ENCODE results near the gene MN1.

Gene MN1

GRCh38 chr22:27726686-27727449 is 74.7 kb downstream of the MN1 start:
- TF ChIP-seq, protein P1, sequence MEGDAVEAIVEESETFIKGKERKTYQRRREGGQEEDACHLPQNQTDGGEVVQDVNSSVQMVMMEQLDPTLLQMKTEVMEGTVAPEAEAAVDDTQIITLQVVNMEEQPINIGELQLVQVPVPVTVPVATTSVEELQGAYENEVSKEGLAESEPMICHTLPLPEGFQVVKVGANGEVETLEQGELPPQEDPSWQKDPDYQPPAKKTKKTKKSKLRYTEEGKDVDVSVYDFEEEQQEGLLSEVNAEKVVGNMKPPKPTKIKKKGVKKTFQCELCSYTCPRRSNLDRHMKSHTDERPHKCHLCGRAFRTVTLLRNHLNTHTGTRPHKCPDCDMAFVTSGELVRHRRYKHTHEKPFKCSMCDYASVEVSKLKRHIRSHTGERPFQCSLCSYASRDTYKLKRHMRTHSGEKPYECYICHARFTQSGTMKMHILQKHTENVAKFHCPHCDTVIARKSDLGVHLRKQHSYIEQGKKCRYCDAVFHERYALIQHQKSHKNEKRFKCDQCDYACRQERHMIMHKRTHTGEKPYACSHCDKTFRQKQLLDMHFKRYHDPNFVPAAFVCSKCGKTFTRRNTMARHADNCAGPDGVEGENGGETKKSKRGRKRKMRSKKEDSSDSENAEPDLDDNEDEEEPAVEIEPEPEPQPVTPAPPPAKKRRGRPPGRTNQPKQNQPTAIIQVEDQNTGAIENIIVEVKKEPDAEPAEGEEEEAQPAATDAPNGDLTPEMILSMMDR (IDR thresholded peaks at IDR 0.05; ENCODE audit: insufficient read depth, low read depth, low read length, missing control alignments) = no peak

DNA sequence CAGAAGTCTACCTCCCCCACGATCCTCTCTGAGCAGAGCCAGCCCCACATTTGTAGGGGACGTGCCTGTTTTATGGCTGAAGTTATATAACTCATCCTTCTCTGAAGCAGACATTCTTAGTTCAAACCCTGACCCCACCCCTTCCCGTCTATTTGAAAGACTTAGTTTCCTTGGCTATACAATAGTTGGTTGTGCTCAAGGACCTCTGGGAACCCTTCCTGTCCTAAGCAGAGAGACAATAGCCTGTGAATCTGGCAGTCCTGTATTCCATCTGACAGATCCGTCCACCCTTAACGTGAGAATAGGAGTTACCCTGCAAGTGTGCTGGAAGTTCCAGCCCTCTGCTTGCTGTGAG is 75.2 kb downstream of the MN1 start:
- no peak overlapping the region for H3K4me3 ChIP-seq (ENCODE audit: low read length)
- DNase-seq (ENCODE audit: low read depth) = no peak
- TF ChIP-seq, protein P1 (IDR thresholded peaks at IDR 0.05; ENCODE audit: insufficient read depth, low read depth, low read length, missing control alignments) = no peak

More at GRCh38 chr22:27726686-27727449, 74.7 kb downstream of the MN1 start:
- no peak overlapping the region for H3K4me3 ChIP-seq (ENCODE audit: low read length)
- peak; percentile 80 for DNase-seq (ENCODE audit: low read depth)

- no peak overlapping the region for H3K4me3 ChIP-seq (ENCODE audit: low read length)
- TF ChIP-seq, protein P1 (IDR thresholded peaks at IDR 0.05; ENCODE audit: insufficient read depth, low read depth, low read length, missing control alignments) = no peak
- no peak for DNase-seq (ENCODE audit: low read depth)
Measured at GRCh38 chr22:27725661-27726060, 75.9 kb downstream of the MN1 start.

- DNase-seq (ENCODE audit: low read depth) = no peak
- TF ChIP-seq, protein P1 (IDR thresholded peaks at IDR 0.05; ENCODE audit: insufficient read depth, low read depth, low read length, missing control alignments) = no peak
- no peak overlapping the region for H3K4me3 ChIP-seq (ENCODE audit: low read length)
Measured at GRCh38 chr22:27724709-27725108, 76.8 kb downstream of the MN1 start.

- no peak for DNase-seq (ENCODE audit: low read depth)
- no peak overlapping the region for H3K4me3 ChIP-seq (ENCODE audit: low read length)
- TF ChIP-seq, protein P1 (IDR thresholded peaks at IDR 0.05; ENCODE audit: insufficient read depth, low read depth, low read length, missing control alignments) = no peak
Measured at GRCh38 chr22:27724157-27724556, 77.4 kb downstream of the MN1 start.

GRCh38 chr22:27723708-27724107 is 77.8 kb downstream of the MN1 start:
- H3K4me3 ChIP-seq (ENCODE audit: low read length) = no peak overlapping the region
- TF ChIP-seq, protein P1 (IDR thresholded peaks at IDR 0.05; ENCODE audit: insufficient read depth, low read depth, low read length, missing control alignments) = no peak
- DNase-seq (ENCODE audit: low read depth) = no peak

DNA sequence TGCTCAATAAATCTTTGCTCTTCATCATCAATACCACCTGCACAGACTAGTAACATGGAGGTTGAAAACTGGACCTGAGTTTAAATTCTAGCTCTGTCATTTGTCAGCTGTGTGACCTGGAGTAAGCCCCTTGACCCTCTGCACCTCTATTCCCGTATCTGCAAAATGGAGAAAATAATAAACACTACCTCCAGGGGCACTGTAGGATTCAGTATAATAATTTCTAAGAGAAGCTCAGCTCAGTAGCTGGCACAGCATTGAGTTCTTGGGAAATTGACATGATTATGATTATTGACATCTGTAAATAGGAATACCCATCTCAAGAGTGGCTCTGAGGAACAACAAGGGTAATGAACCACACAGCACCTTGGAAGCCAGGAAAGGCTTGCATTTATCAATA is 78.4 kb downstream of the MN1 start:
- TF ChIP-seq, protein P1 (IDR thresholded peaks at IDR 0.05; ENCODE audit: insufficient read depth, low read depth, low read length, missing control alignments) = peak; percentile 26
- DNase-seq (ENCODE audit: low read depth) = no peak
- H3K4me3 ChIP-seq (ENCODE audit: low read length) = no peak overlapping the region

Data from epithelial cell of esophagus (primary cell).